ENCODE measurements around the gene GRB2. TPM values are rescaled to one million over a fixed set of nuclear protein-coding genes. Genes with fewer than 3 reads are reported as not detected.

The GRB2 gene
- total RNA-seq, 2 experiments from 2014 or later: 166 to 169 TPM

DNA sequence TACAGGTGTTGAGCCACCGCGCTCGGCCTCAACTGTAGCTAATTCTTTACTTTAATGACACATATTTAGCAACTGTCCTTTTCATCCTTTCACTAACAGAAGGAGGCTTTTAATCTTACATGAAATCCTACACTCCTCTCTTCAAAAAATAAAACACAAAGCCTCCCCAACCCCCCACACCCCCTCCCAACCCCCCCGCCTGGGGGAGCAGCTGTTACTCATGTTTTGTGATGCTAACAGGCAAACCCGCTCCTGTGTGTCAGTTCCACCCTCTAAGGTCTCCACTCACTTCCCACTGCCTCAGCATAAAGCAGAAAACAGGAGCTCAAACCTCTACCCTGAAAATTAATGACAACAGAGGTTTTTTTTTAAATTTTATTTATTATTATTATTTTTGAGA lies 60.8 kb downstream of the GRB2 start:
- H3K27me3 Mint-ChIP-seq (ENCODE audit: low read depth): no peaks in the 10 kb centered on the region
- intact Hi-C loops (cut with micrococcal nuclease): loop anchor here (1.0 to 2.0 kb wide), 2 partner anchors 23 to 50 kb away; no protein-coding TSS in a partner anchor
- peaks cover 2% of the 10 kb centered on the region for H3K36me3 Mint-ChIP-seq (ENCODE audit: low read depth)
- CTCF ChIA-PET: interaction anchor here (0.7 to 2.2 kb wide), 7 partner anchors 8 to 74 kb away, joined by 3 to 10 read pairs (median 5); partner anchors contain the start of gene MIF4GD
- peak overlapping the region; percentile 55 for H3K27ac Mint-ChIP-seq
- no peak overlapping the region for H3K4me3 Mint-ChIP-seq
- H3K9me3 Mint-ChIP-seq: no peaks in the 10 kb centered on the region
- peak; percentile 64 for DNase-seq
- peaks cover 94% of the 10 kb centered on the region for H3K4me1 Mint-ChIP-seq (ENCODE audit: low read depth)

DNA sequence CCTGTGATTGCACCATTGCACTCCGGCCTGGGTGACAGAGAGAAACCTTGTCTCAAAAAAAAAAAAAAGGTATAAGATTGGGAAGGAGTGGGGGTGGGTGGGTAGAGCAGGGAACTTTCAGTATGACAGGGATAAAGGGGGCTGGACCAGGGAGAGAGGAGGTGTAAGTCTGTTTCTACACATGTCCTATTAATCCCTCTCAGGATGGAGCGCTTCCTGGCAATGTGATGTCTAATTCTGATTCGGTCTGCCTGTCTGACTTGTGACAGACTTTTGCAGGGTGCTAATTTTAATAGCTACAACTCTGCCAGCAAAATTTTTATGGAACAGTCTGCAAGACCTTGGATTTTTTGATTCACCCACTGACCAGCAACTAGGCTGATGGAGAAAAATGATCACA lies 62.5 kb downstream of the GRB2 start:
- CTCF ChIA-PET: interaction anchor here (1.5 kb wide), 1 partner anchor 20 kb away, joined by 6 read pairs; no protein-coding TSS in a partner anchor
- H3K9me3 Mint-ChIP-seq: no peaks in the 10 kb centered on the region
- peaks cover 2% of the 10 kb centered on the region for H3K36me3 Mint-ChIP-seq (ENCODE audit: low read depth)
- peak; percentile 50 for DNase-seq
- intact Hi-C loops (cut with micrococcal nuclease): loop anchor here (1.0 to 2.0 kb wide), 2 partner anchors 48 to 61 kb away; no protein-coding TSS in a partner anchor
- peaks cover 92% of the 10 kb centered on the region for H3K4me1 Mint-ChIP-seq (ENCODE audit: low read depth)
- no peak overlapping the region for H3K4me3 Mint-ChIP-seq
- H3K27ac Mint-ChIP-seq: peak overlapping the region; percentile 52
- no peaks in the 10 kb centered on the region for H3K27me3 Mint-ChIP-seq (ENCODE audit: low read depth)

DNA sequence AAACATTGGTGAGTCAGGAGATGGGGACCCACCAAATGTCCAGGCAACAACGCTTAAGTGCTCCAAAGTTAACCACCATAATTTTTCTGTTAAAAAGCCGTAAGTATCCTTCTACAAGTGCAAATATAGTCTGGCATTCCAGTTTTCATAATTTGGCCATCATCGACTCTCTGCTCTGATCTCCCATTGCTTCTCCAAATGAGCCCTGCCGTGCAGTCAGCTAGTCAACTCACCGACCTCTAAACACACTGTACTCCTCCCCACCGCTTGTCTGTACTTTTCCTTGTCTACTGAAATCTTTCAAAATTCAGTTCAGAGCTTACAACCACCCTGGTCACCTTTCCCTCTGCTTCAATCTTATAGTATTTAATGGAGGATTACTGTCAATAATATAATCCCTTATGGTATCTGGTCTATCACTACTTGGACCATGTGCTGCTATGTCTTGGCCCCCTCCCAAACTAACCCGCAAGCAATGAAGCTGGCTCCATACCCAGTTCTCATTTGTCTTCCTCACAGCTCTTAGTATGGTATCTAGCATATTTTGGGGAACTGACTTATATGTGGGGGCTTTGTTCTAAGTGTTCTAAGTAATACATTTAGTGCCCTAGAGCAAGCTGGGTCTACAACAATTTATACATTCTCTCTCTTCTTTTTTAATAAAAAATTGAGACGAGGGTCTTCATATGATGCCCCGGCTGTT lies 63.5 kb downstream of the GRB2 start:
- Mint-ChIP-seq H3K9me3 (no peaks in the 10 kb centered on the region), H3K4me3 (no peak overlapping the region), H3K36me3 (ENCODE audit: low read depth) (peaks cover 2% of the 10 kb centered on the region), H3K4me1 (ENCODE audit: low read depth) (peaks cover 86% of the 10 kb centered on the region), H3K27ac (peak overlapping the region; percentile 37), H3K27me3 (ENCODE audit: low read depth) (no peaks in the 10 kb centered on the region)
- intact Hi-C loops (cut with micrococcal nuclease): loop anchor here (2.0 kb wide), 1 partner anchor 47 kb away; no protein-coding TSS in a partner anchor
- DNase-seq: no peak
- CTCF ChIA-PET: interaction anchor here (0.6 to 1.5 kb wide), 3 partner anchors 16 to 83 kb away, joined by 3 to 6 read pairs (median 3); no protein-coding TSS in a partner anchor

GRCh38 chr17:75340631-75341030 lies 64.8 kb downstream of the GRB2 start:
- Mint-ChIP-seq H3K27me3 (ENCODE audit: low read depth) (no peaks in the 10 kb centered on the region), H3K4me1 (ENCODE audit: low read depth) (peaks cover 86% of the 10 kb centered on the region), H3K9me3 (no peaks in the 10 kb centered on the region), H3K4me3 (no peak overlapping the region), H3K36me3 (ENCODE audit: low read depth) (peaks cover 2% of the 10 kb centered on the region), H3K27ac (peak overlapping the region; percentile 86)
- CTCF ChIA-PET: interaction anchor here (0.5 kb wide), 1 partner anchor 14 kb away, joined by 5 read pairs; no protein-coding TSS in a partner anchor
- no peak for DNase-seq
- intact Hi-C loops (cut with micrococcal nuclease): no loop called here

- CTCF ChIA-PET: no interaction called here
- Mint-ChIP-seq H3K36me3 (ENCODE audit: low read depth) (peaks cover 2% of the 10 kb centered on the region), H3K9me3 (no peaks in the 10 kb centered on the region), H3K4me1 (ENCODE audit: low read depth) (peaks cover 85% of the 10 kb centered on the region), H3K27me3 (ENCODE audit: low read depth) (no peaks in the 10 kb centered on the region), H3K4me3 (no peak overlapping the region), H3K27ac (peak overlapping the region; percentile 86)
- intact Hi-C loops (cut with micrococcal nuclease): loop anchor here (2.0 kb wide), 1 partner anchor 15 kb away; no protein-coding TSS in a partner anchor
- no peak for DNase-seq
Observed at GRCh38 chr17:75339971-75340370, 65.5 kb downstream of the GRB2 start.

DNA sequence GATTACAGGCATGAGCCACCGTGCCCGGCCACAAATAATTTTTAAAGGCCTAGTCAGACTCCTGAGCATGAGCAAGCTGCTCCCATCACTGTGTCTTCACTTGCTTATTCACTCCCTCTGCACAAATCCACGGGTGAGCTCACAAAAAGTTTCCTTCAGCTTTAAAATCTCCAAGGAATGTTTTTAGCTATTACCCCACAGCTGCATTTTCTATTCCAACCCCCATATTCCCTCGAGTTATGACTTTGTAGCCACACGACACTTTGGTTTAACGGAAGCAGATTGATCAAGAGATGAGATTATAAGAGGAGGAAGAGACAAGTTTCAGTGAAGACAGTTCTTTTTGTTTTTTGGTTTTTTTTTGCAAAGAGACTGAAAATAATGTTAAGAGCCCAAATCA lies 67.1 kb downstream of the GRB2 start:
- H3K27me3 Mint-ChIP-seq (ENCODE audit: low read depth): no peaks in the 10 kb centered on the region
- peak overlapping the region; percentile 90 for H3K27ac Mint-ChIP-seq
- H3K4me1 Mint-ChIP-seq (ENCODE audit: low read depth): peaks cover 78% of the 10 kb centered on the region
- DNase-seq: no peak
- CTCF ChIA-PET: interaction anchor here (0.6 to 1.5 kb wide), 6 partner anchors 12 to 59 kb away, joined by 3 to 13 read pairs (median 4); no protein-coding TSS in a partner anchor
- intact Hi-C loops (cut with micrococcal nuclease): loop anchor here (2.0 kb wide), 1 partner anchor 14 kb away; no protein-coding TSS in a partner anchor
- H3K9me3 Mint-ChIP-seq: no peaks in the 10 kb centered on the region
- H3K4me3 Mint-ChIP-seq: peak overlapping the region; percentile 56
- peaks cover 2% of the 10 kb centered on the region for H3K36me3 Mint-ChIP-seq (ENCODE audit: low read depth)

DNA sequence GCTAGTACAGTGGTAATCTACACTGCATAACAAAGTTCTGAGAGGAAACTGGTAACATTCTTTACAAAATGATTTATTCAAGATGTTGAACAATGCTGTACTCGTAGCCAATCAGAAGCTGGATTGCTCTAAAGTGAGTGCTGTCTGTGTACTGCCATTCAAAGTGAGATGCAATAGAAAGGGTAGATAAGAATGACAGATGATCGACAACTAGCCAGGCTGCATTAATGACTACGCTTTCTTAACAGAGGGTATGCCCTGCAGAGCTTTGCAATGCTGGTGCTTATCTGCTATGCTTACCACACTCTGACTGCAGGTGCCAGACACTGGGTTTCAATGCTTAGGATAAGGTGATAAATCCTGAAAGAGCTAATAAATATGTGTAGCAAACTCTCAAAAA lies 70.2 kb downstream of the GRB2 start:
- Mint-ChIP-seq H3K4me3 (no peak overlapping the region), H3K36me3 (ENCODE audit: low read depth) (peaks cover 11% of the 10 kb centered on the region), H3K27ac (no peak overlapping the region), H3K27me3 (ENCODE audit: low read depth) (no peaks in the 10 kb centered on the region), H3K9me3 (no peaks in the 10 kb centered on the region), H3K4me1 (ENCODE audit: low read depth) (peaks cover 67% of the 10 kb centered on the region)
- CTCF ChIA-PET: interaction anchor here (0.5 to 2.7 kb wide), 8 partner anchors 9 to 80 kb away, joined by 3 to 15 read pairs (median 3); no protein-coding TSS in a partner anchor
- no peak for DNase-seq
- intact Hi-C loops (cut with micrococcal nuclease): no loop called here

DNA sequence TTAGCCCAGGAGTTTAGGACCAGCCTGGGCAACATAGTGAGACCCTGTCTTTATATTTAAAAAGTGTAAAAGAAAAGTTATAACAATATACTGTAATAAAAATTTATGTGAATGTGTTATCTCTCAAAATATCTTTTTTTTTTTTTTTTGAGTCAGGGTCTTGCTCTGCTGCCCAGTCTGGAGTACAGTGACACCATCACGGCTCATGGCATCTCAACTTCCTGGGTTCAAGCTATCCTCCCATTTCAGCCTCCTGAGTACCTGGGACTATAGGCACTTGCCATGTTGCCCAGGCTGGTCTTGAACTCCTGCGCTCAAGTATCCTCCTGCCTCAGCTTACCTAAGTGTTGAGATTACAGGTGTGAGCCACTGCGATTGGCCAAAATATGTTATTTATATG lies 70.8 kb downstream of the GRB2 start:
- CTCF ChIA-PET: interaction anchor here (1.1 to 2.2 kb wide), 2 partner anchors 11 to 45 kb away, joined by 3 to 15 read pairs; no protein-coding TSS in a partner anchor
- H3K27ac Mint-ChIP-seq: no peak overlapping the region
- H3K4me3 Mint-ChIP-seq: no peak overlapping the region
- H3K36me3 Mint-ChIP-seq (ENCODE audit: low read depth): peaks cover 11% of the 10 kb centered on the region
- peaks cover 63% of the 10 kb centered on the region for H3K4me1 Mint-ChIP-seq (ENCODE audit: low read depth)
- H3K27me3 Mint-ChIP-seq (ENCODE audit: low read depth): no peaks in the 10 kb centered on the region
- intact Hi-C loops (cut with micrococcal nuclease): no loop called here
- DNase-seq: no peak
- no peaks in the 10 kb centered on the region for H3K9me3 Mint-ChIP-seq

- Mint-ChIP-seq H3K27ac (no peak overlapping the region), H3K4me1 (ENCODE audit: low read depth) (peaks cover 49% of the 10 kb centered on the region), H3K27me3 (ENCODE audit: low read depth) (no peaks in the 10 kb centered on the region), H3K9me3 (no peaks in the 10 kb centered on the region), H3K36me3 (ENCODE audit: low read depth) (peaks cover 17% of the 10 kb centered on the region), H3K4me3 (no peak overlapping the region)
- CTCF ChIA-PET: no interaction called here
- DNase-seq: no peak
- intact Hi-C loops (cut with micrococcal nuclease): no loop called here
Observed at GRCh38 chr17:75331671-75332070, 73.8 kb downstream of the GRB2 start.

GRCh38 chr17:75327757-75328156 lies 77.7 kb downstream of the GRB2 start:
- DNase-seq: no peak
- CTCF ChIA-PET: no interaction called here
- peaks cover 43% of the 10 kb centered on the region for H3K4me1 Mint-ChIP-seq (ENCODE audit: low read depth)
- no peaks in the 10 kb centered on the region for H3K27me3 Mint-ChIP-seq (ENCODE audit: low read depth)
- intact Hi-C loops (cut with micrococcal nuclease): no loop called here
- H3K27ac Mint-ChIP-seq: no peak overlapping the region
- H3K36me3 Mint-ChIP-seq (ENCODE audit: low read depth): peaks cover 31% of the 10 kb centered on the region
- no peaks in the 10 kb centered on the region for H3K9me3 Mint-ChIP-seq
- H3K4me3 Mint-ChIP-seq: no peak overlapping the region

DNA sequence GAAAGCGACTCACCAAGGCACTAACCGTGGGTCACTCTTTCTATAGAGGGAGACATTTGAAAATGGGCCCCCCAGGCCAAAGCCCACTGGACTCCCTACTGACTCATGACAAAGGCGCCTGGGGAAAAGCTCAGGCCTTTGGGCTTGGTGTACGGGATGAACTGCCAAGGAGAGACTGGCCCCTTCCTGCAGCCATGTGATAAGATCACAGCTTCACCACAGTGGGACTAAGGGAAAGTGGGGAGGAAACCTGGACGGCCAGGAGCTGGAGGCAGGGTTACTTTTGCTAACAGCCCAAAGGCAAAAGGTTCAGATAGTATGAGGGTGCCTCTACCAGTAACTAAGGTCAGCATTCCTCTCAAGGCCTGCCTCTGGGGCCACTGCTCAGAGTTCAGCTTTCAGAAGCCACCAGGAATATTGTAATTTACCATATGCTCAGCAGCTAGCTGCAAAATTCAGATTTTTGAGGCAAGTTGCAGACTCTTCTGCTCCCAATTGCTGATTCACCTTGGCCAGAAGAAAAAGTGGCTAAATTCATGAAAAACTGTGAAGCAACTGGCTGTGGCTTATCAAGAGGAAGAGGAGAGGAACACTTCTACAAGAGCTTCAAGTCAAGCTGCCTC lies 79.1 kb downstream of the GRB2 start:
- Mint-ChIP-seq H3K9me3 (no peaks in the 10 kb centered on the region), H3K36me3 (ENCODE audit: low read depth) (peaks cover 36% of the 10 kb centered on the region), H3K27me3 (ENCODE audit: low read depth) (no peaks in the 10 kb centered on the region), H3K4me1 (ENCODE audit: low read depth) (peaks cover 31% of the 10 kb centered on the region), H3K27ac (peak overlapping the region; percentile 74), H3K4me3 (no peak overlapping the region)
- CTCF ChIA-PET: interaction anchor here (0.5 to 2.1 kb wide), 13 partner anchors 10 to 190 kb away, joined by 3 to 11 read pairs (median 3); partner anchors contain the start of gene TSEN54
- intact Hi-C loops (cut with micrococcal nuclease): no loop called here
- DNase-seq: no peak

DNA sequence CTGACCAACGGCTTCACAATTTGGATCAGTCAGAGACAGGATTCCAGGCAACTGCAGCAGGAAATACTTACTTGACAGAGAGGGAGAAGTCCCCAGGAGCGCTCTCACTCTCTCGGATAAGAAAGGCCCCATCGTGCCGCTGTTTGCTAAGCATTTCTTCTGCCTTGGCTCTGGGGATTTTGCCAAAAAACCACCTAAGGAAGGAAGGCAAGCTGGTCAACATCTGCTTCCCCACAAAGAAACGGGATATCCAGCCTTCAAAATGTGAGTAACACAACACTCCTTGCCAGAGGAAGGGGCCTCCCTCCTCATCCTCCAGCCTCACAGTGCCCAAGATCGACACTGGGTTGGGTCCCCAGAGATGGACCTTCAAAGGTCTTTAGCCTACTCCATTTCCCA lies 79.7 kb downstream of the GRB2 start:
- H3K4me3 Mint-ChIP-seq: no peak overlapping the region
- peaks cover 38% of the 10 kb centered on the region for H3K36me3 Mint-ChIP-seq (ENCODE audit: low read depth)
- CTCF ChIA-PET: interaction anchor here (0.5 to 2.1 kb wide), 10 partner anchors 10 to 190 kb away, joined by 3 to 11 read pairs (median 4); partner anchors contain the start of gene TSEN54
- intact Hi-C loops (cut with micrococcal nuclease): loop anchor here (2.0 kb wide), 1 partner anchor 13 kb away; no protein-coding TSS in a partner anchor
- peaks cover 31% of the 10 kb centered on the region for H3K4me1 Mint-ChIP-seq (ENCODE audit: low read depth)
- H3K27ac Mint-ChIP-seq: peak overlapping the region; percentile 74
- DNase-seq: no peak
- H3K9me3 Mint-ChIP-seq: no peaks in the 10 kb centered on the region
- no peaks in the 10 kb centered on the region for H3K27me3 Mint-ChIP-seq (ENCODE audit: low read depth)
